GM21786 (cell line): ENCODE measurements around the gene RICTOR.

ENCODE experiments used
- ATAC-seq: cut with Tn5 transposase; IDR thresholded peaks from one replicate; pipeline ENCODE4 v1.9.1; 2021; ENCODE audit not compliant: unreplicated experiment

RICTOR gene

DNA sequence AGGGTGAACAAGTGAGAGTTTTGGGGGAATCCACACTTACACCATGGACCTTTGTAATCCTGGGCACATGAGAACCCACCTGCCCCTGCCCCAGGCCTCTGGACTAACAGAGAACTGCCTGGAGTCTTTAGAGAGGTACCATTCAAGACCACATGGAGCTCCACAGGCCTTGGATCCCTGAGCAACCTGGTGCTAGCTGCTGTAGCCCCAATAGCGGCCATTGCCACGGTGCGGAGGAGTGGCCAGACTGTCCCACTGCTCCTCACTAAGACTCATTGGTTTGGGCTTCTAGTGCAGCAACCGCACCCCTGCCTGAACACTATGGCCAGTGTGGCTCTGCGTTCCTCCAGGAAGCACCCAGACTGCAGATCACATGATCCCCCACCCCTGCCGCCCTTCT, 182.6 kb downstream of the RICTOR start:
- ATAC-seq = no peak

DNA sequence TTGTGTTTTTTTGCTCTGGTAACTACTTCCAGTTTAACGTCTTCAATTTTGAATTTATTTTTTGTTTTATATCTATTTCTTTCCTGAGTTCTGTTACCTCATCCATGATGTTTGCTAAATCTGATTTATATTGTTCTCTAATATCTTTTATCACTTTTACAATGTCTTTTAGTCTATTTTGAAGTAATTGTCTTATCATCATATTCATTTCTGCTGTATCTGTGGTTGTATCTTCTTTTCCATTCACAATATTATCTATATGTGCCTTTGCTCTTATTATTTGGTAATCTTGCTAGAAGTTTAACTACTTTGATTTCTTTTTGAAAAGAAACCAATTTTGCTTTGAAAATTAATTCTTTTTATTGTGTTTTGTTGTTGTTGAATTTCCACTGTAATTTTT, 184.8 kb downstream of the RICTOR start:
- no peak for ATAC-seq

DNA sequence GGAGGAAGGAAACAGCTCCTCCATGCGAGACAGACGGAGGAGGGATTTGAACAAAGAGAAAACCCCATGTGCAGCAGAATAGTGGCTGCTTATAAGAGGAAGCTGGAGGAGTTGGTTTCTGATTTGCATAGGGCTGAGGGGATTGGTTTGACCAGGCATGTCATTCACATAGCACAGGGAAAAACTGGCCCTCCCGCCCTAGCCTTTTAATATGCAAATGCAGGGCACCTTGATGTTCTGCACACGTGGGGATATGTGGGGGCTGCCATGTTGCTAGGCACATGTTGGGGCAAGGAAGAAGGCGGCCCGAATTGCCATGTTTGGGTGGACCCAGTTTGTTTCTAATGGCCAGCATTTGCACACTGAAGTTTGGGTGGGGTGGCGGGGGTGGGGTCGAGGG, 186.2 kb downstream of the RICTOR start:
- ATAC-seq = no peak
